DMS 273 (cell line): ENCODE data around the gene HIPK2.

Experiments used
- DNase-seq: peaks from one replicate; lab custom pipeline; 2025; ENCODE audit not compliant: unreplicated experiment; lab: John Stamatoyannopoulos, UW

Gene HIPK2

DNA sequence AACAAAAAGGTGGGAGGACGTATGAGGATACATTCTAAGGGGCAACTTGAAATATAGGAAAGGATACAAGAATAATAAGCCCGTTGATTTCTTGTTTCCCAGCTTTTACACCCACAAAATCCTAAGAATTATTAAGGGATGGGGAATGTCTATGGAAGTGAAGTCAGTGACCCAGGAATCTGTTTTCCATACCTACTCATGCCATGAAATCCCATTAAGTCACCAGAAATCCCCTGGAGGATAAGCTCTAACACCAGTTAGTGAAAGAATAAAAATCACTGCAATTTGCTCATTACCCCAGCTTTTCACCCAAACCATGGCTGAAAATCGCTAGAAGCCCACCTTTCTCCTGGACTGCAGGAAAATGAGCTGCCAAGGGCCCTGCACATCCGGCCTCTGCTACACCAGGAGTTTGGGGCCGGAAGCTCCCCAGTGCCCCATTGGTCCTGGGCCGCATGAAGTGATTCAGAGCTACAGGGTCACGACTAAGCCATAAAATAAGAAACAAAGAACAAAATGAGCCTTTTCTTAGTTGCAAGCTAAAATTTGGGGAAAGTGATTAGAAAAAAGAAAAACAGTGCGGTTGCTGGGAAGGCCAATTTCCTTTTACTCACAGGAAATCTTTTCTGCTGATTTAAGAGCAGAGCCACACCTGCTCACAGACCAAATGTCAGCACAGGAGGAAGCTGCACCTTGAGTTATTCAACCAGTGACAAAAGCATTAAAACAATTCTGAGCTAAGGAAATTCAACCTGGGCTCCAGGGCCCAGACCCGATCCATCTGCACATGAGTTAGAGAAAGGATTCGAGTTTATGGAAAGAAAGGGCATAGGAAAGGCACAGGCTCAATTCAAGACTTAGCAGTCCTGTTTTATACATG lies 40.3 kb downstream of the HIPK2 start:
- no peak for DNase-seq

DNA sequence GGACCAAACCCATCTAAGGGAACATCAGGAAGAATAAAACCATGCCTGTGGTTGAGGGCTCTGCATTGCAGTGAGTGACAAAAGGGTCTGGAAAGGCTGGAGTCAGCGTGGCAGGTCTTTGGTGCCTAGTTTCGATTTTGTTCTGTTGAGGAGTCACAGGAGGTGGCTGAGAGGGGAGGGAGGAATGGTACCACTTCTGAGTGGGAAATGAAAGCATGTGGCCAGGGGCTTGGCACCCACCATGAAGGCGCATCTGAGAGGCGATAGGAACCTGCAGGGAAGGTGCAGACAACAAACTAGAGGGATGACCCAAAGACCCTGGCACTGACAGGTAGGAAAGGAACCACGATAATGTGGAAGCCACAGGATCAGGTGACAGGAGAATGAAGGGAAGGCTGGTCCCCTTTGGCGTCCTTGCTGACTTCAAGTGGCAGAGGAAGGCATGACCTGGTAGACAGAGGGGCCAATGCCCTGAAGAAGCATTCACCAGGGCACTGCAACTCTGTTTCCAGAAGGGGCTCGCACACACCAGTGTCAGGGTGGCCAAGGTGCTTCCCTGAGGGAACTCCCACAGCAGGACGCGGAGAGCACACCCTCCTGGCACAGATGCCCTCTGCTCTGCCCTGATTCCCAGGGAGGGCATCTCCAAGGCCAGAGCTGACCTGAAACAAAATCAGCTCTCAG lies 41.7 kb downstream of the HIPK2 start:
- no peak for DNase-seq

DNA sequence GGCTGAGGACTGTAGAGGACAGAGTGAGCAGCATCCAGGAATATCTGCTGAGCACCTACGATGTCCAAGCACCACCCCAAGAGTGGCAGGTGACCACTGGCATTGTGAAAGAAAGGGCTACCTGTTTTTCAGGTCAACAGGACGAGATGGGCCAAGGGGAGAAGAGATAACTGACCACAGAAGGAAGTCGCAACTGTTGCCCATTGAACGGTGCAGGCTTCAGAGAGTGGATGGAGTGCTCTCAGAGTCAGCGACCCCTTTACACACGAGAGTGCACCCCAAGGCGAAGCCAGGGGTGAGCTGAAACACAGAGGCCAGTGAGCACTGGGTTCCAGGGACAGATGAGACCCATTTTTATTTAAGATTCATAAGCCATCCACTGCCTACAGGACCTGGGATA lies 42.3 kb downstream of the HIPK2 start:
- DNase-seq, result no peak

DNA sequence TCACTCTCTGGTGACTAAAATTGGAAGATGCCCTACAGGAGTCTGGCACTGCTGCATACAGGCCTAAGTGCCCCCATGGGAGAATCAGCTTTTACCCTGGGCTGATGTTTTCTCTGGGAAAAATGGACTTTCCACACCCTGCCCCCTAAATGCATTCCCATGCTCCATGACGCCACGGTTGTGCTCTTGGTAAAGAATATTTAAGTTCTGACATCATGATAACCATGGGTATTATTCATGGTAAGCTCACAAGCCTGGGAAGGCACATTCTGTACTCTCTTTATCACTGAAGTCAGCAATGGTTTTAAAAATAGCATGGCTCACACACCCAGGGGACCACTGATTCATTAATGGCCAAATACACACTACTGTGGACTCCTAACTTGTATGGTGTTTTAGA lies 43.4 kb downstream of the HIPK2 start:
- DNase-seq, result no peak

DNA sequence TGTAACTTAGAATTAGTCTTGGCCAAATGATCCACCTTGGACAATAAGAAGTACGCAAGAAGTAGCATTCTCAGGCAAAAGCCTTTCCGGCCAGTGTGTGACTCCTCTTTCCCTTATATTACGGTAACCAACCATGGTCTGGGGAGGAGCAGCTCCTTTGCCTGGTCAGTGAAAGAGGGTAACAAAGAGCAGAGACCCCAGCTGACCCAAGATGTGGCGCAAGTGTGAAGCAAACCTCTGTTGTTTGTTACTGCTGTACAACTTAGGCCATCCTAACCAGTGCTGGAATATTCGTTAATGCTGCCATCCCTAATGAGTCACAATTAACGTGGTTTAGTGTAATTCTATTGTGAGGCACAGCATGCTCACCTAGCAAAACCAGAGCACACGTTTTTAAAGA lies 44.0 kb downstream of the HIPK2 start:
- no peak for DNase-seq

DNA sequence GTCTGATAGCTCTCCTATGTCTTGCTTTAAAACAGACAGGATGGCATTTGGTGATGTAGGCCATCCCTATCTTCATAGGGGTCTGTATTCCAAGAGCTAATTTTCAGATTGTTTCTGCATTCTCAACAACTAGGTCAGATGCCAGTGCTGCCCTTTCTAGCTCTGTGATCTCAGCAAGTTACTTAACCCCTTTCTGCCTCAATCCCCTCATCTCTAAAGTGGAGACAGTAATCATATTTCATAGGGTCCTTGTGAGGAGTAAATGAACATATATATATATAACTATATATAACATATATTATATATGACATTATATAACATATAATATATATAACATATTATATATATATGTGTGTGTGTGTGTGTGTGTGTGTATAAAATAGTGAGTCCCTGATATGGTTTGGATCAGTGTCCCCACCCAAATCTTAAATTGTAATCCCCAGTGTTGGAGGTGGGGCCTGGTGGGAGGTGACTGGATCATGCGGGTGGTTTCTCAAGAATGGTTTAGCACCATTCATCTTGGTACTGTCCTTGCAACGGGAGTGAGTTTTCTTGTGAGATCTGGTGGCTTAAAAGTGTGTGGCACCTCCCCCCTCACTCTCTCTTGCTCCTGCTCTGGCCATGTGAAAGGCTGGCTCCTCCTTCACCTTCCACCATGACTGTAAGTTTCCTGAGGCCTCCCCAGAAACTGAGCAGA lies 45.2 kb downstream of the HIPK2 start:
- DNase-seq, result no peak

DNA sequence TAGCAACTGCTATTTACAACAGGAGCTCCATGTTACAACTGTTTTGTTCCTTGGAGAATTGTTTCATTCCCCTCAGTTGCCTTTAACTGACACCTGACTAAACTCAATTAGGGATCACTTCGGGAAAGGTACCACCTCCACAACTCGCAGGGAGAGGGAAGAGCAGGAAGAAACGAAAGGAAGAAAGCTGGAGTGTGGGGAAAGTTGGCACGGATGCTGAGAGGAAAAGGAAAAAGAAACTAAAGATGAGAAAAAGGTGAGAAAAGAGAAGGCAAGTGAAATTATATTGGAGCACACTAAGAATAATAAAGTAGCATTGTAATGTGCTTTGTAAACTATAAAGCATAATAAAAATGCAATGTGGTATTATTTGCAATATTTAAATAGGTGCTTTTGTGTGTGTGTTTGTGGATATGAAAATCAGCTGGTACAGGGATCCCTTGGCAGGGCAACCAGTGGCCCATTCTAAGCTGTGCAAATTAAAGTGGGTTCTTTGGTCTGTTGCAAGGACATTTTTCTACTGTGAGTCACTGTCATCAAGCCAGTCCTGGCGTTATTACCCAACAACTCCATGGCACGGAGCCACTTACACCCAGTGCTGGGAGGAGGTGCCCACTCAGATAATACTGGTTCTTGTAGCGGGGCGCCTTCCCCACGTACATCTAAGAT lies 45.9 kb downstream of the HIPK2 start:
- DNase-seq, result peak; percentile 50

DNA sequence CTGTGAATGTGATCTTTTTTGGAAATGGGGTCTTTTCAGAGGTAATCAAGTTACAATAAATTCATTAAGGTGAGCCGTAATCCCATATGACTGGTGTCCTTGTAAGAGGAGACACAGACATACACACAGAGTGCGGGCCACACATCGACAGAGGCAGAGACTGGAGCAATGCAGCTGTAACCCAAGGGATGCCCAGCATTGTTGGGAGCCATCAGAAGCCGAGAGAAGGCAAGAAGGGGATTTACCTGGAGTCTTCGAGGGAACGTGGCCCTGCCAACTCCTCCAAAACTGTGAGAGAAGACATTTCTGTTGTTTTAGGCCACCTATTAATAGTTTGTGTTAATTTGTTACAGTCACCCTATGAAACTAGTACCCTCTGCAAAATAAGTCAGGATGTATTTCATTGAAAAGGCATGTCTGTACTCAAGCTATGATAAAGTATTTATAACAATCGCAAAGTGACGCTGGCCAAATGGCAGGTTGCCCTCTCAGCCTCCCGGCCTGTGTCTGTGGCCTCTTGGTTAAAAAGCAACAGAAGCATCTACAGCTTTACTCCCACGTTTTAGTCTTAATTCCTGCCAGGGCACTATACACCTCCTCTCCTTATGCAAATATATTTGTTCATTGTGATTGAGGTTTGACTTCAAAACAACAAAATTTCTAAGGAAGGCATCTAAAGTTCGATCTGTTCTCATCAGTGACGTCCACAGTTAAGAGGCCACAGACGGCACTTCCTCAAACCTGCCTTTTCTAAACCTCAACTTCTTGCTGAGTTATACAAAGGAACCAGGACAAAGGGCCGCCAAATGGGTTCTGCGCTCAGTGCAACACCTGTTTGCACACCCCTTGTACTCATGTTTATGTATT lies 46.8 kb downstream of the HIPK2 start:
- DNase-seq, result no peak

DNA sequence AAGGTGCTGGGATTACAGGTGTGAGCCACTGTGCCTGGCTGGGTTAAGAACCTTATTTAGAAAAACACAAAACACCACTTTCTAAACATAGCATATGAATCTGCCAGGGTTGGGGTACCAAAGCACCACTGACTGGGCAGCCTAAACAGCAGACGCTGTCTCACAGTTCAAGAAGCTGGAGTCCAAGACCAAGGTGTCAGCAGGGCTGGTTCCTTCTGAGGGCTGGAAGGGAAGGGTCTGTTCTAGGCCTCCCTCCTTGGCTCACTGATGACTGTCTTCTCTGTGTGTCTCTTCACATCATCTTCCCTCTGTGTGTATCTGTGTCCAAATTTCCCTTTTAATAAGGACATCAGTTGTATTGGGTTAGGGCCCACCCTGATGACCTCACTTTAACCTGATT lies 49.6 kb downstream of the HIPK2 start:
- DNase-seq, result no peak

DNA sequence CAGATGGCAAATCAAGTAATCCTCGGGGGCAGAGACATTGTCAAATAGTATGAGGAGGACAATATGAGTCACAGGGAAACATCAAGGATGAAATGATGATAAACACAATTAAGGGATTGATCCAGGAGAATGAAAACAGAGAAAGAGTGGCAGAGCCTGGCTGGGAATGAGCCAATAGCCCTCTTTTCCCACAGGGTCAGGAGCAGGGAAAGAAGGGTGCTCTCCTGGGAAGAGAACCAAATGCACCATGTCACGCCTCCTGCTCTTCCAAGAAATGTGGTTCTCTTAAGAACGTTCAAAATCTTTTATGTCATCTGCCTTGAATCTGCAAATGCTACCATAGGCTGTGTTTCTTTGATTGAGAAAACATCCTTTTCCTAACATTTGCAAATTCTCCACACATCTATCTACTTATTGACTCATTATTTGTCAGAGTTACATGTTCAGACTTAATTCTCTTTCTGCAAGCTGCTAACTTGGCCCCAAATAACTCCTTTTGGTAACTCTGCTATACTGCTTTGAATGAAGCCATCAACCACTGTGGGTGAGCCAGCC lies 50.6 kb downstream of the HIPK2 start:
- peak; percentile 25 for DNase-seq

DNA sequence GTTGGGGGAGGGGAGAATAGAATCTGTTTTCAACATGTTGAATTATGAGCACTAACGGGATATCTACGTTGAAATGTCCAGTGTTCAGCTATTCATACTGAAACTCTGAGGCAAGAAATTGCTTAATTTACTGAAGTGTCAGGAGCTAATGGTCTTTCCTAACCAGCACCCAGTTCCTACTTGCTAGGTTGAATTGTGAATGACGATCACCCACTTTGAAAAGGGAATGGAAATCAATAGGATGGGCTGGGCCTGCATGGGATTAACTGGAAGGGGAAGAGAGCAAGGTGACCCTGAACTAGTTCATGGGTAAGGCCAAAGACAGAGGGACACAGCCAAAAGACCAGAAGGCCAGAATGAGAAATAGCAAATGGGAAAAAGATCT lies 51.3 kb downstream of the HIPK2 start:
- DNase-seq, result no peak

DNA sequence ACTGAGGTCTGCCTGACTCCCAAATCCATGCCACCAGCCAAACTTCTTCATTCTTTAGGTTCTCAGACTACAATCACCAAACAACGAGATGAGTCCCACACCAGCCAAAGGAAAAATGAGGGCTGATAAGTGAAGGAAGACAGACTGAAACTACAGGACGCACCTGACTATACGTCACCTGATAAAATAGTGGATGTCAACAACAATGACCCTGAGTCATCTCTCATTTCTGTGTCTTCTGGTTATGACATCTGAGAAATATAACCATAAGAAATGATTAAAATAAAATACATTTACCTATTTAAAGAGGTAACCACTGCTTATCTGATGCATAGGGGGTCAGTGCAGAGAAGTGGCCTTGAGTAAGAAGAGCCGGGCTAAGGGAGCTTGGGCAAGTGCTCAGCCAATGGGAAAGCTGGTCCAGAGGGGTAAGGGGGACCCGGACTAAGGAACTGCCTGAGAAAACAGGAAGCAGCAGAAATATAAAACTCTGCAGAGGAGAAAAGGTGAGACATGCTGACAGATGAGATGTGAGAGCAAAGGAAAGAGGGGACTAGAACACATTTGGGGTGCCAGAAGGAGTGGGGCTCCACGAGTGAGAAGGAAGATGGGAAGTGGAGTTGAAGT lies 51.8 kb downstream of the HIPK2 start:
- no peak for DNase-seq

DNA sequence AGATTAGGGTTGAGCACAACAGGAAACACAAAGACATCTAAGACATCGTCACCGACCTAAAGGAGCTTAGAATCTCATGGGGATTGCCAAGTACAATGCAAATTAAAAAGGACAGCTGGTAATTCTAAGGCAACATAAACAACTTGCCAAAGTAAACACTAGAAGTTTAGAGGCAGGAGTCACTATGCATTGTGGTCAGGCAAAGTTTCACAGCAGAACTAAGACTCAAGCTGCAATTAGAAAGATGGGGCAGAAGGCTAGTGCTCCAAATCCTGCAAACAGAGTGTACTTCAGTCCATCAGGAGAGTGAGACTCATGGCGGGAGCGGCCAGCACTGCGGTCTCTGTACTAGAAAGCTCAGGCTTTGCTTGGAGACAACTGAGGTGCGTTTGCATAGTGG lies 52.7 kb downstream of the HIPK2 start:
- no peak for DNase-seq

DNA sequence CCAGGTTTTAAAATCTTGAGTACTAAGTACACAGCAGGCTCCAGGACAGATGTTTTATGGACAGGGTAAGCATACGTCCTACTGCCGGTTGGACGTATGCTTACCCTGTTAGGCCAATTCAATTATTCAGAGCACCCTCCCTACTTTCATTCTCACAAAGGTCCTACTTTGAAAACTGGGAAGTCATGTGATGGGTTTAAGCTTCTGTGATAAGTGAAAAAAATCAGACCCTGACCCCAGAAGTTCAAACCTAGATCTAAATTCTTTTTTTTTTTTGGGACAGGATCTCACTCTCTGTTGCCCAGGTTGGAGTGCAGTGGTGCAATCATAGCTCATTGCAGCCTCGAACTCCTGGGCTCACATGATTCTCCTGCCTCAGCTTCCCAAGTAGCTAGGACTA lies 55.2 kb downstream of the HIPK2 start:
- no peak for DNase-seq

DNA sequence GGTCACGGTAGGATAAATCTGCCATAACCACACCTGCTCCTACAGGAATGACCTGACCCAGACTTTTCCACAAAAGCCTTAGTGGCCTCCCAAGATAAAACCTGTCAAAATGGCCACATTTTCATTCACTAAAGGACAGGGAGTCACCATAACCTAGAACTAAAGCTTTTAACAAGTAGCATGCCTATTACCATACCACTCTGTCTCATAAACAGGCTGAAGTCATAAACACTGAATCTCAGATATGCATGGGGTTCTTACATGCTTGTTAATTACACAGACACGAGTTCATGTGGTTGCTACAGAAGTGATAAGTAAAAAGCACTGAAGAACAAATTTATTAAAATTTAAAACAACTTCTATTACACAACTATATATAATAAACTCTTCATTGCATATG lies 56.0 kb downstream of the HIPK2 start:
- no peak for DNase-seq

DNA sequence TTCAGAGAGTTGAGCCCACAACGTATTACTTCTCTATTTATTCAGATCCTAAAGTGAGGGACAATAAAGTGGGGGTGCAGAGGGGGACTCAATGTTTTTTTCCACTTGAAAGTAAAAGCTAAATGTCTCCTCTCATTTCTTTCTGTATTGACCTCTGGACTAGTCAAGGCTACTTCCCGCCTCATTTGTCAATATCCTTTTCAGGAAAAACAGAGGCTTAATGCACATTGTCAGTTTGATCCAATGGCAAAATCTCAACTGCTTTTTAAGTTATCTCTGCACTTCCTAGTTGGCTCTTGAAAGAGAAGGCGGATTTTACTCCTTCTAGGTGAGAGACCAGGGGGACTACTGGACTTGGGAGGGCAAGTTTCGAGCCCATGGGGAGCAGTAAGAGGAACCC lies 56.4 kb downstream of the HIPK2 start:
- no peak for DNase-seq

DNA sequence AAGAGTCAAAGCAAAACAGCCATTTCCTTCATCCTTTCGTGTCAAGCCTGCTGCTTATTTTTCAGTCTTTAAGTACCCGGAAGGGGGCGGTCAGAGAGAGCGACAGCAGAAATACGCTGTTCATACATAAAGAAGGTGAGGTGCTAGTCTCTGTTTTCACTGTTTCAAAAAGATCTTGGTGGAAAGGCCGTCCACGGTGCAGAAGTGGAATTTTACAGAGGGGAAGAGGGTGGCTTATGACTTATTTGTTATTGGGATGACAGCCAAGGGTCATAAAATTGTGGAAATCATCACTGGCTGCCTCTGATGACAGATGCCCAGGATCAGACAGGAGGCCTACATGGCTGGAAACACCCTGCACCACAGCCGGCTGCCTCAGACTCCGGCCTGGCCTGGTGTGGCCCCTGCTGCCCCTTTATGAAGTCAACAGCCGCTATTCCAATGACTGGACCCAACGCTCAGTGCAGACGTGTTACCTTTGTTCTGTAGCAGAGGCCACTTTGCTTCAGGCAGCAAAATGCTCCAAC lies 57.0 kb downstream of the HIPK2 start:
- DNase-seq, result no peak

DNA sequence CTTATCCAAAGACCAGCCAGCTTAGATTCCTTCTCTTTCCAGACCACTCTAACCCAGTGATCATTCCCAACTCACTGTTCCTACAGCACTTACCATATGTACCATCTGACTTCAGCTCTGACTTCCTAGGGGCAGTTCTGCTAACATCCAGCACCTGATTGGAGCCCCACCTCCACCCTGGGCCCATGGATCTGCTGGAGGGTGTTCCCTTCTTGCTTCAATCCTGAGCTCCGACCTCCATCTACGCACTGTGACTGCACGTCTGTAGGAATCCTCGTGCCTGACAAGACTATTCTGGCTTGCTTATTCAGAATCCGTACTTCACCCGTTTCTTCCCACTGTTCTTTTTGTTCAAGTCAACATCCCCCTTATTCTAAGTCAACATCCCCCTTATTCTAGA lies 57.6 kb downstream of the HIPK2 start:
- no peak for DNase-seq

DNA sequence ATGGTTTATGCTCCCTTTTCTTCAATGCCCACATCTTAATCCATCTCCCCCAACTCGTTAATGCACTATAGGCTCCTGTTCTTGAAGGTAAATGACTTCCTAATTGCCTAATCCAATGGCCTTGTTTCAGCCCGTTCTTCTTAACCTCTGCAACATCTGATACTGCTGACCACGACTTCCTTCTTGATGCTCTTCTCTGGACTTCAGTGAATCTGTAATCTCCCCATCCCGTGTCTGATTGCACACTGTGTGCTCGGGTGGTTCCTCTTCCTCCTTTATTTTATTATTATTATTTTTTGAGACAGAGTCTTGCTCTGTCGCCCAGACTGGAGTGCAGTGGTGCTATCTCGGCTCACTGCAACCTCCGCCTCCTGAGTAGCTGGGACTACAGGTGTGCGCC lies 58.9 kb downstream of the HIPK2 start:
- DNase-seq, result no peak

DNA sequence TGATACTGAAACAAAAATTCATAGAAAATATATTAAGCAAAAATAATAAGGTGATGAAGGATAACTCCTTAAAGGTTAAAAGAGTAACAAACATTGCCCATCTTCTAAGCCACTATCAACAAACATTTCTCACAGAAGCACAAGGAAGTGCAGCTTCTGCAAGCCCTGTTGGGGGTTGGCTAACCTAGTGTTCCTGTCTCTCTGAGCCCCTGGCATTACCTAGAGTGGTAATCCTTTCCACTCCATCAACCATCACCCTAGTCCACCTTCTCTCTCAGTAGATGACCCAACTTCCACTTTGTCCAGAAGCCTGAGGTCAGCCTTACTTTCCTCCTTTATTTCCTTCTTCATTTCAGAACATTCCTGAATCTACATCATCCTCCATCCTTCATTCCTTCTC lies 59.7 kb downstream of the HIPK2 start:
- no peak for DNase-seq
